Activated naive CD4-positive, alpha-beta T cell treated with anti-CD3 and anti-CD28 coated beads, Interleukin-2, amount 50 U/mL, for 72 hours (primary cell): ENCODE data around the gene ENKD1. TPM values are rescaled to one million over a fixed set of nuclear protein-coding genes. Genes with fewer than 3 reads are reported as not detected.
A peak's percentile ranks its signal among the peaks of the same experiment; 100 is the strongest.

Source experiments
- ATAC-seq, 2 donors: fragments of 150-1000 bp; cut with Tn5 transposase; 2 replicates each; pipeline ENCODE4 v1.10.0; 2021; ENCODE audit warnings: mild to moderate bottlenecking in 2 of 2, moderate library complexity in 2 of 2
- DNase-seq, 2 donors: peaks; one replicate each; pipeline ENCODE4 v3.0.0; 2021 to 2022; ENCODE audit warnings: low spot score in 2 of 2
- H3K27ac Mint-ChIP-seq, 2 donors: one replicate each; pipeline ENCODE4 v1.8.0; 2022; ENCODE audit warnings: mild to moderate bottlenecking in 2 of 2, mixed read lengths in 2 of 2
- H3K36me3 Mint-ChIP-seq, 2 donors: one replicate each; pipeline ENCODE4 v1.8.0; 2022; ENCODE audit warnings: mixed read lengths in 2 of 2
- H3K9me3 Mint-ChIP-seq, 2 donors: one replicate each; pipeline ENCODE4 v1.8.0; 2022; ENCODE audit warnings: mixed read lengths in 2 of 2
- total RNA-seq, 2 donors: library from RNA; stranded (reverse); gene quantifications; one replicate each; pipeline ENCODE4 v1.2.3, GENCODE V29; 2022

The ENKD1 gene
- total RNA-seq, 2 donors from 2014 or later, result 2.4 to 11.0 TPM

DNA sequence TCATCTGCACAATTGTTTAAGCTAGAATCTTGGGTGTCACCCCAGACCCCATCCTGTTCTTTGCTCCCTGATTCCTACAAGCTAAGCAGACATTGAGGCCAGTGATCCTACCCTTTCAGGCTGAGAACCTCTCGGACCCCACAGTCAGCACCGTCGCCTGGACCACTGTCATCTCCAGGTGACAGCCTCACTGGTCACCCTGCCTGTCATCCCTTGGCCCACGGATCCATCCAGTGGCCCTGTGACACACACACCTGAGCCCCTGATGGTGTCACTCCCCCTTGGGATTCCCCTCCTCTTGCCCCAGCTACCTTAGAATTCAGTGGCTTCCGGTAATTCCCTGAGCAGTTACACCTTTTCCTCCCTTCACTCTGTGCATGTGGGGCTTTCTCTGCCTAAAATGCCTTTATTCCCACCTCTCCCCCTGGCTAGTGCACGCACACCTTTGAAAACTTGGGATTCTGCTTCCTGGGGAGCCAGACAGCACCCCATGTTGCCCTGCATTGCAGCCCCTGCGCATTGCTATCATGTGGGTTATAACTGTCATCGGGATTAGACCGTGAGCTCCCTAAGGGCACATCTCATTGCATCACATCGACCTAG, 3.0 kb upstream of the ENKD1 start:
- ATAC-seq, result no peak
- no peak for DNase-seq
- no peak overlapping the region for H3K27ac Mint-ChIP-seq
- H3K9me3 Mint-ChIP-seq, result no peaks in the 10 kb centered on the region
- no peaks in the 10 kb centered on the region for H3K36me3 Mint-ChIP-seq

DNA sequence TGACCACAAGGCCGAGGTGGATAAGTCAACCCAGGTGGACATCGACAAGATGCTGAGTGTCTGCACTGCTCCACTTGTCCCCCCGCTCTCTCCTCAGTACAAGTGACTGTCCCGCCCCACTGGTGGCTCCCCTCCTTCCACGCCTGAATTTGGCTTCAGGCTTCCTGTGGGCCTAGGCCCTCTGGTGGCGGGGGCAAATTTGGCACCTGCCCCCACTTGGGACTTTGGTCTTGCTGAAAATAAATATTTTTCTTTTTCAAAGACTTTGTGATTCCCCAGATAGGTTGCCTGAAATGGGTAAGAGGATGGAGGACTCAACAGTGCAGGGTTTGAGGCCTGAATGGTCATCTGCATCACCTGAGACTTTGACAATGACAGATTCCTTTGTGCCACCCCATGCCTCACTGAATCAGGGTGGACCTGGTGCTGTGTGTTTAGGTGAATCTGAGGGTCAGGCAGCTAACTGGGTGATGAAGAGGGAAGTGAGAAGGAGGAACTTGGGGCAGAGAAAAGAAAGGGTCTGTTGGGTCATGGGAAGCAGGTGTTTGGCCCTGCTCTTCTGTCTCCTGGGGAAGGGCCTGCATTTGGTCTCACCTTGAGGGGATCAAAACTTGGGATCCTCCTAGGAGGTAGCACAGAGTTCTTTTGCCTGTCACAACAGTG, 2.1 kb upstream of the ENKD1 start:
- DNase-seq (peak in 1 of 2 donors; percentile 49), ATAC-seq (no peak)
- peak overlapping the region in 1 of 2 donors; percentile 79 for H3K27ac Mint-ChIP-seq

DNA sequence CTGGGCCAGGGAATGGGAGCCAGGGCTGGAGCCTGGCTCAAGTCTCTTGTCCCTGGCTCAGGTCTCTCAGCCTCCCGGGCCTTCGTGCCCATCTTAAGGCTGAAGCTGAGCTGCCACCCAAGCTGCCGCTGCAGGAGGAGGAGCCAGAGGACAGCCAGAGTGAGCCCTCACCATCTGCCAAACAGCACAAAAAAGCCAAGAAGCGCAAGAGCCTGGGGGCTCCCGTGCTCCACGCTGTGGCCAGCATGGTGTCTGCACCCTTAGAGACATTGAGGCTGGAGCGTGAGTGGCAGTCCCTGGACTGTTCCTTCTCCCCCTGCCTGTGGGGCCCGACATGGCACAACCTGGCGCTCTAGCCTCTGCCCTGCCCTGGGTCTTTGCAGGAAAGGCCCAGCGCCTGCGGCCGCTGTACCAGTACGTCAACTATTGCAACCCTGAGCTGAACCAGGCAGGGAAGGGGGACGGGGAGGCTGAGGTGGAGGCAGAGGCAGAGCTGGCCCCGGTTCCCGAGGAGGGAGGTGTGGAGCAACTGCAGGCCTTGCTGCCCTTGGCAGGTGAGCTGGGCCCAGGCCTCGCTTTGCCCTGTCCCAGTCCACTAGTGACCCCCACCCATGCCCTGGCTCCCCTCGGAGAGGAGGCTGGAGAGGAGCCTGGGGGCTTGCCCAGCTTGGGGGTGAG, 1.4 kb upstream of the ENKD1 start:
- no peaks in the 10 kb centered on the region for H3K36me3 Mint-ChIP-seq
- H3K9me3 Mint-ChIP-seq, result no peaks in the 10 kb centered on the region
- H3K27ac Mint-ChIP-seq, result no peak overlapping the region
- ATAC-seq (peak; percentile 82 to 87), DNase-seq (peak in 1 of 2 donors; percentile 83)

More for the DNA sequence above, 2.1 kb upstream of the ENKD1 start:
- Mint-ChIP-seq H3K36me3 (no peaks in the 10 kb centered on the region), H3K9me3 (no peaks in the 10 kb centered on the region)

DNA sequence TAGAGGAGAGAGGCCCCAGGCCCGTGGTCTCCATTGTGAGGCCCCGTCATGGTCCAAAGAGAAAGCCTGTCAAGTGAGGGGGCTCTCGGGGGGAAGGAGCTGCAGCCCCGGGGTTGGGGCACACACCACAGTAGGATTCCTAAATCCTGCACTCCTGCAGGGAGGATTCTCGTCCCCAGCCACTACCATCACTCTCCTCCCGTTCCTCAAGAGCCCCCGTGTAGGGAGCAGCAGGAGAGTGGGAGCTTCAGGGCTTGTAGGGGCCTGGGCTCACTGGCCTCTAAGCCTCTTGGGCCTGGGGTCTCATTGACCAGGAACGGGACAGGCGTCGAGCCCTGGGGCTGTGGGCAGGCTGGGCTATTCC, 885 bp upstream of the ENKD1 start:
- ATAC-seq (no peak), DNase-seq (no peak)
- H3K9me3 Mint-ChIP-seq, result no peaks in the 10 kb centered on the region
- no peaks in the 10 kb centered on the region for H3K36me3 Mint-ChIP-seq
- H3K27ac Mint-ChIP-seq, result peak overlapping the region in 1 of 2 donors; percentile 68

DNA sequence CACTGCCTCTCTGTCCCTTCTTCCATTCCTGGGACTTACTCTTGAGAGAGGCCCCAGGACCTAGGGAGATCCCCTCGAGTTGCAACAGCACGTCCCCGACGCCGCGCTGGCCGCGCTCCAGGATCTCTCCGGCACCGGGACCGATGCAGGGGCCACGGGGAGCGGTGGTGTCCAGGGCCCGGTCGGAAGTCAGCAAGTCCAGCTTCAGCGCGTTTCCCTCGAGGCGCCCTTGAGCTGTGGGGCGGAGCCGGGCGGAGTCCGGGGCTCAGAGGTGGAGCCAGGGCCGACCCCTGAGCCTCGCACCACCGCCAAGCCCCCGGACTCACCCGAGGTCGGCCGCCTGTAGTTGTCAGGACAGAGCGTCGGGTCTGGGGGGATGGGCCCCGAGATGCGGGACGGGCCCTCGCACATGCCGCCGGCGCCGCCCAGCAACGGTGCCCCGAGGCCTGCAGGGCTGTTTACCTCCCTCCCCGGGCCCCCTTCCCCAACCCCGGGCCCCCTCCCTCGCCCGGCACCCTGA, 458 bp downstream of the ENKD1 start:
- ATAC-seq, result peak; percentile 7 to 19

DNA sequence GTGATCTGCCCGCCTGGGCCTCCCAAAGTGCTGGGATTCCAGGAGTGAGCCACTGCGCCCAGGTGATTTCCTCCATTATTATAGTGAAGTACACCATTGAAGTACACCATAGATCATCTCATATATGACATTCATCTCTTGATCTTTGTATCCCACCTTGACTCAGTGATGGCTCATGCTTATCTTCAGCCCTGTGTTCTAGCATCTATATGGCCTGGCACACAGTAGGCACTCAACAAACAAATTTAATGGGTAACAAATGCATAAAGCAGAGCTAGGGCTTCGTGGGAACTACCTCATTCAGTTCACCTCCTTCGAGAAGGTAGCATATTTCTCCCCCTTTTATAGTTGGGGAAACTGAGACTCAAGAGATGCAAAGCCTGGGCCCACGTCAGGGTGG, 952 bp downstream of the ENKD1 start:
- ATAC-seq (no peak), DNase-seq (no peak)
- Mint-ChIP-seq H3K27ac (peak overlapping the region; percentile 6 to 7), H3K9me3 (no peaks in the 10 kb centered on the region), H3K36me3 (no peaks in the 10 kb centered on the region)

More for the DNA sequence above, 458 bp downstream of the ENKD1 start:
- DNase-seq, result no peak
- H3K36me3 Mint-ChIP-seq, result no peaks in the 10 kb centered on the region
- no peak overlapping the region for H3K27ac Mint-ChIP-seq
- H3K9me3 Mint-ChIP-seq, result no peaks in the 10 kb centered on the region

DNA sequence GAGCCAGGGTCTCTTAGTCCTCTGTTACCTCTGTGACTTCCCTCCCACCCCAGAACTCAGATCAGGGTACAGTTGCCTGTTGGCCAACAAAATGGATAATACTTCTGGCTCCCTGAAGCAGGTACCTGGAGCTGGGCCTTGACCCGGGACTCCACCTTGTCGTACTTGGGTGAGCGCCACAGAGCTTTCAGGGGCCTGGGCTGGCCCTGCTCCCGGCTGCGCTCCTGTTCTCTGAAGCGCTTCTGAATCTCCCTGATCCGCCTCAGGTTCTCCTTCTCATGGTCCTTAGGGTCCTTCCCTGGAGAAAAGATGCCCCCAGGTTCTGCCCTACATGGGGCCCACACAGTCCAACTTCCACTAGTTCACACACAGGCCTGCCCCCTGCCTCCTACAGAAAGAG, 1.7 kb downstream of the ENKD1 start:
- Mint-ChIP-seq H3K9me3 (no peaks in the 10 kb centered on the region), H3K27ac (no peak overlapping the region), H3K36me3 (no peaks in the 10 kb centered on the region)
- ATAC-seq (no peak), DNase-seq (no peak)

DNA sequence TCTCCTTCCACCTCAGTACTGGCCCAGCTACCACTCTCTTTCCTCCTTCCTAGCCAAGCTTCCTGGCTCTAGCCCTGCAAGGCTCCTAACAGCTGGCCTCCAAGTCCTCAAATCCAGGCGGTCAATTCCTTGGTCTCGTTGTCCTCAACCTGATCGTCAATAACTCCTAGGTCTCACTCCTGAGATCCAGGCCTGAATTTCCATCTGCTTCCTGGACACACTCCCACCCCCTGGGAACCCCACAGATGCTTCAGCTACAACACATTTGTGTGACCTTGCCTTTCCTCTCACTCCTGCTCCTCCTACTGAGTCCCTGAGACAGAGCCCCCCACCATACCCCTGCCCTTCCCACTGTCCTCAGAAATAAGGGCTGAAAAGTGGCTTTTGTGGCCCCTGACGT, 2.3 kb downstream of the ENKD1 start:
- peaks cover 6% of the 10 kb centered on the region in 2 donors for H3K36me3 Mint-ChIP-seq
- H3K27ac Mint-ChIP-seq, result no peak overlapping the region

DNA sequence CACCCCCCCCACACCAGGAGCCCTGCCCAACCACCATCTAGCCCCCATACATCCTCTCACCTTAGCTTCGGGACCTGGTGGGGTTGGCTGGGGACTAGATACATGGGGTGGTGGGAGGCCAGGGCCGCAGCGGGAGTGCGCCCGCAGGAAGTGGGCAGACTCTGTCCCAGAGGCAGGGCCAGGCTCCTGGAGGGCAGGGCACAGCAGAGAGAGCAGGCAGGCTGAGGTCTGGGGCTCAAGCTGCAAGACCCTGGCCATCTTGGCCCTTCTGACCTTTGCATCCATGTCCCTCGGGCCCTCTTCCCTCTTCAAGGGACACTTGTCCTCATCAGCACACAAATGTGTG, 2.7 kb downstream of the ENKD1 start:
- no peak for ATAC-seq

More for the DNA sequence above, 2.3 kb downstream of the ENKD1 start:
- no peaks in the 10 kb centered on the region for H3K9me3 Mint-ChIP-seq
- no peak for DNase-seq
- ATAC-seq, result no peak

DNA sequence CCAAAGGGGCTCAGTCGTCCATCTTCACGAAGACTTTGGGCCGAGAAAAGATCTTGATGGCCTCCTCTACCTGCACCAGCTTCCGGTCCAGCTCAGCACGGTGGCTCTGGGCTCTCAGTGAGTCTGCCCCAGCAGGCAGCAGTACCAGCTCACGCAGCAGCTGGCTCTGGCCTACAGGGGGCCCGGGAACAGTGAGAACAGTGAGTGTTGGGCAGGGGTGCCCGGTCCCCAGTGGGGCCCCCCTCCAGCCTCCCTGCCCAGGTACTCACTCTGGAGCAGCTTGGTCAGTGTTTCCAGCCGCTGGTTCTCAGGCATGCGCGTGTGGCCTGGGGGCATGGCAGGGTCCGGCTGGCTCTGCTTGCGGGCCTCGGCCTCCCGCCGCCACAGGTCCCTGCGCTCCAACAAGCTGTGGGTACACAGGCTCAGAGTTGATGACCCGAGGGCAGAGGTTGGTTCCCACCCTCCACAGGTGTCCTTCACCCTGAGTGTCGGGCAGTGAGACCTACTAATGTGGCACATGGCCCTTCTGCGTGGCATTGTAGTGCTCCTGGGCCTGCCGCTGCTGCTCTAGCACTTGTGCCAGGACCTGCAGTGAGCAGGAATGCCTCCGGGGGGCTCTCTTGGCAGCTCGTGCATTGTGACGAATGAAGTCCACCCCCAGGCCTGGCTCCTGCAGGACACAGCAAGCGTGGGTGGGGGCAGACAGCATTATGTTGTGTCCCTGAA, 3.2 kb downstream of the ENKD1 start:
- peak in 1 of 2 donors; percentile 62 for DNase-seq
- H3K9me3 Mint-ChIP-seq, result no peaks in the 10 kb centered on the region
- no peak overlapping the region for H3K27ac Mint-ChIP-seq
- peaks cover 10% of the 10 kb centered on the region in 2 donors for H3K36me3 Mint-ChIP-seq
- no peak for ATAC-seq

More for the DNA sequence above, 2.7 kb downstream of the ENKD1 start:
- Mint-ChIP-seq H3K36me3 (peaks cover 10% of the 10 kb centered on the region in 2 donors), H3K27ac (no peak overlapping the region), H3K9me3 (no peaks in the 10 kb centered on the region)
- DNase-seq, result no peak

DNA sequence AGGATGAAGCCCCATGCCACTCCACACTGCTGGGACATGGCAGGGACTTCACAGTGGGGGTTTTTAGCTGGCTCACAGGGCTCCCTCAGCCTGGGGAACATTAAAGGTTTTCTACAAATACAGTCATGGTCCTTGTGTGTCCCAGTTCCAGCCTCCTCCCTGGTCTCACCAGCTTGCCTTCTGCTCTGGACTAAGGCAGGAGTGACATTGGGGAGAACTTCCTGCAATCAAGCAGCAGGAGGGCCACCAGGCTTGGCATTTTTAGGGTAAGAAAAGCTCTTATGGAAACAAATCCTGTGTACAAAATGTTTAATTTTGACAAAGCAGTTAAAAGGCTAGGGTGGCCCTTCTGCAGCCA, 3.9 kb downstream of the ENKD1 start:
- no peaks in the 10 kb centered on the region for H3K9me3 Mint-ChIP-seq
- DNase-seq, result no peak
- H3K27ac Mint-ChIP-seq, result no peak overlapping the region
- peaks cover 10% of the 10 kb centered on the region in 2 donors for H3K36me3 Mint-ChIP-seq
- ATAC-seq, result no peak

DNA sequence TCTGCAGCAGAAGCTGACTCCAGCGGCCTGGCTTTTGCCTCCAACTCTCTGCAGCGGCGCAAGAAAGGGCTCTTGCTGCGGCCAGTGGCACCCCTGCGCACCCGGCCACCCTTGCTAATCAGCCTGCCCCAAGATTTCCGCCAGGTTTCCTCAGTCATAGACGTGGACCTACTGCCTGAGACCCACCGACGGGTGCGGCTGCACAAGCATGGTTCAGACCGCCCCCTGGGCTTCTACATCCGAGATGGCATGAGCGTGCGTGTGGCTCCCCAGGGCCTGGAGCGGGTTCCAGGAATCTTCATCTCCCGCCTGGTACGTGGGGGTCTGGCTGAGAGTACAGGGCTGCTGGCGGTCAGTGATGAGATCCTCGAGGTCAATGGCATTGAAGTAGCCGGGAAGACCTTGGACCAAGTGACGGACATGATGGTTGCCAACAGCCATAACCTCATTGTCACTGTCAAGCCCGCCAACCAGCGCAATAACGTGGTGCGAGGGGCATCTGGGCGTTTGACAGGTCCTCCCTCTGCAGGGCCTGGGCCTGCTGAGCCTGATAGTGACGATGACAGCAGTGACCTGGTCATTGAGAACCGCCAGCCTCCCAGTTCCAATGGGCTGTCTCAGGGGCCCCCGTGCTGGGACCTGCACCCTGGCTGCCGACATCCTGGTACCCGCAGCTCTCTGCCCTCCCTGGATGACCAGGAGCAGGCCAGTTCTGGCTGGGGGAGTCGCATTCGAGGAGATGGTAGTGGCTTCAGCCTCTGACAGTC, 4.5 kb downstream of the ENKD1 start:
- ATAC-seq, result no peak
- DNase-seq, result no peak
- Mint-ChIP-seq H3K9me3 (no peaks in the 10 kb centered on the region), H3K27ac (peak overlapping the region; percentile 75 to 96), H3K36me3 (peaks cover 10% of the 10 kb centered on the region in 2 donors)

DNA sequence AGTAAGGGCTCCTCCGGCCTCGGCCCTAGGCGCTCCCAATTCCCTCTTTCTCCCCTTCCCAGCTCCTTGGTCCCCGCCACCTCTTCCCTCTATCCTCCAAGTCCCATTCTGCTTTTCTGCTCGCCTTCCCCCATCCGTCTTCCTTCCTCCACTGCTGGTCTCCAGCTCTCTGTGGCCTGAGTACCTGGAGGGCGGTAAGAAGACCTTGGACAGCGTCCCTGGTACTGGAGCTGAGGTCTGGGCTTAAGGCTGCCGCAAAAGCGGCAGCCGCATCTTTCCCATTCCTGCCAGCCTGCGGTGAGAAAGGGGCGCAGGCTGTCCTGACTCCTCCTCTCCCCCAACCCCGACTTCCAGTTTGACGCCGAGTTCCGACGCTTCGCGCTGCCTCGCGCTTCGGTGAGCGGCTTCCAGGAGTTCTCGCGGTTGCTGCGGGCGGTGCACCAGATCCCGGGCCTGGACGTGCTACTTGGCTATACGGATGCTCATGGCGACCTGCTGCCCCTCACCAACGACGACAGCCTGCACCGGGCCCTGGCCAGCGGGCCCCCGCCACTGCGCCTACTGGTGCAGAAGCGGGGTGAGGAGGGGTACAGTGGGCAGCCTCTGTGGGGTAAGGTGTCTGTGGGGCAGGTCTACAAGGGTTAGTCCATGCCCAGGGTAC, 5.3 kb downstream of the ENKD1 start:
- H3K27ac Mint-ChIP-seq, result peak overlapping the region; percentile 94 to 96
- ATAC-seq, result peak in 1 of 2 donors; percentile 1
- peak in 1 of 2 donors; percentile 40 for DNase-seq
- H3K9me3 Mint-ChIP-seq, result no peaks in the 10 kb centered on the region
- H3K36me3 Mint-ChIP-seq, result peaks cover 10% of the 10 kb centered on the region in 2 donors

DNA sequence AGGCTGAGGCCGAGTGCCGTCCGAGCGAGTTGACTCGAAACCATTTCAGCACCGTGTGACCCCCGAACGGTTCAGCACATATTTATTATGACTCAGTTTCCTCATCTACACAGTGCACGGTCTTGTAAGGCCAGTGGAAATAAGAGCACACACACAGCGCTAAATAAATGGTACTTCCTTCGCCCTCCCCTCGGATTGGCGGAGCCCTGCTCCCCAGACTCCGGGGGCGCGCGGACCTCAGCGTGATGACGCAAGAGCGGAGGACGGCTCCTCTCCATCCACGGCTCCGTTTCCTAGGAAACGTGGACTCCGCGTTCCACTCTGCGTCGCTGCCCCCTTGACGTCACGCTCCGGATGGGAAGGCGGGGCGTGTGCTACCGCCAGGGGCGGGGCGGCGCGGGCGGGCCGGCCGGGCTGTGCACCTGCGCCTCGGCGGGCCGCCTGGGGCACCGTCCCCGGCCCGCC, 6.0 kb downstream of the ENKD1 start, which contains the start of gene PARD6A:
Gene PARD6A (plus strand): TSS at position 397 of the 465 bp plus-strand sequence. CDS start 79 bp downstream, outside the sequence.
- Mint-ChIP-seq H3K27ac (peak within 1 kb of the TSS; percentile 96), H3K36me3 (peaks cover 10% of the 10 kb centered on the region in 2 donors), H3K9me3 (no peaks in the 10 kb centered on the region)
- ATAC-seq (peak; percentile 86 to 90), DNase-seq (peak; percentile 91 to 96)

DNA sequence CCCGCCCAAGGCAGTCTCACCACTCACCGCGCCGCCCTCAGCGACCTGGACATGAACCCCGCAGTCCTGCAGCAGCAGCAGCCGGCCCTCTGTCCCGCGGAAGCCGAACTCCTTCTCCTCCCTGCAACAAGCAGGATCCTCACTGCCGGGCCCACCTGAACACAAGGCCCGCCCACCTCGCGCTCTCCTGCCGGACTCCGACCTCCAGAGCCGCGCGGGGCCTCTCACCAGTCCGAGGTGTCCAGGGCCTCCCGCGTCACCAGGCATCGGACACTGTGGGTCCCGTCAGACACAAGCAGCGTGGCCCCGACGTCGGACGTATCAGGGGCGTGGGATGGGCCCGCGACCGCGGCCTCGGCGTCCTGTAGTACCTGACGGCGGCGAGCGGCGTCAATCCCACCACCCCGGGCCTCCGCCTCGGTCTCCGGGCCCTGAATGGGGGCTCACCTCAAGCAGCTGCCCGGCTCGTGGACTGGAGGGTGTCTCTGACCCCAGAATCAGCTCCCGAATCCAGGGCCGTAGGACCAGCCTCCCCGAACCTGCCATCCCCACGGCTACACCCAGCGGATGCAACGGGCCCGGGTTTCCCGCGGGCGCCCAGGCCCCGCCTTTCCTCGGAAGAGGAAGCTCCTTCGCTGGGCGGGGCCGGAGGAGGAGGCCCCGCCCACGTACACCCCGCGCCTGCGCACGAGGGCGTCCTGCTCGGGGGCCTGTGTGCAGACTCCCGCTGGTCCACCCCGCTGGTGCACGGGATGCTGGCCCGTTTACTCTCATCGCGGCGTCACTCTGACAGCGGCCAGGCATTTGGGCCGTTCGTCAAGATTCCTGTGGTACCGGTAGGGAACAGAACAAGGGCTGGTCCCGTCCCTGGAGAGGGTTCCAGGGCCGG, 6.6 kb downstream of the ENKD1 start, which contains the start of gene ACD:
Gene ACD (minus strand): TSS at position 586 of the 889 bp plus-strand sequence. CDS start 40 bp downstream, at position 546.
- peaks cover 10% of the 10 kb centered on the region in 2 donors for H3K36me3 Mint-ChIP-seq
- ATAC-seq (peak; percentile 67 to 74), DNase-seq (peak; percentile 95 to 98)
- H3K9me3 Mint-ChIP-seq, result no peaks in the 10 kb centered on the region
- peak within 1 kb of the TSS; percentile 96 for H3K27ac Mint-ChIP-seq
